HG02623 (cell line): ENCODE results near the gene CHIA.

Experiments used
- ATAC-seq: cut with Tn5 transposase; IDR thresholded peaks from one replicate; pipeline ENCODE4 v1.9.1; 2021; ENCODE audit warnings: moderate library complexity; ENCODE audit not compliant: unreplicated experiment

Gene CHIA

GRCh38 chr1:111290630-111291029 lies at the start of gene CHIA:
CHIA (plus strand) TSS chr1:111290851; CDS start chr1:111310468, 19,617 bp downstream.
- no peak for ATAC-seq

DNA sequence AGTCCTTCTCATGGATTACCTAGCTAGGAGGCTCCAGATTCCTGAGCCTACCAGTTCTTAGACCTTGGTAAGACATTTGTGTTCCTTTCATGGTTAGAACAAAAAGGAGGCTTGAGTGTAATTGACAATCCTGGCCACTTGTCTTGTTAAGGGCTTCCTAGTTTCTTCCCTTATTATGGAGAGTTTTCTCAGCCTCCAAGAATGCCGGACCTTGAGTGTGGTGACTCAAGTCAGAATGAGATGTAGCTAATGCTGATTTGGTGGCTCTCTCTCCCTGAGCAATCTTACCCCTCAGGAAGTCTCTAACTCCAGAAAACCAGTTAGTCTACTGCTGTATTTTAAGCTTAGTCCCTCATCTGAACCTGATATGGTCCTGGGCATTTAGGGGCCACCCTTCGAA lies 48.9 kb upstream of the CHIA start:
- no peak for ATAC-seq

DNA sequence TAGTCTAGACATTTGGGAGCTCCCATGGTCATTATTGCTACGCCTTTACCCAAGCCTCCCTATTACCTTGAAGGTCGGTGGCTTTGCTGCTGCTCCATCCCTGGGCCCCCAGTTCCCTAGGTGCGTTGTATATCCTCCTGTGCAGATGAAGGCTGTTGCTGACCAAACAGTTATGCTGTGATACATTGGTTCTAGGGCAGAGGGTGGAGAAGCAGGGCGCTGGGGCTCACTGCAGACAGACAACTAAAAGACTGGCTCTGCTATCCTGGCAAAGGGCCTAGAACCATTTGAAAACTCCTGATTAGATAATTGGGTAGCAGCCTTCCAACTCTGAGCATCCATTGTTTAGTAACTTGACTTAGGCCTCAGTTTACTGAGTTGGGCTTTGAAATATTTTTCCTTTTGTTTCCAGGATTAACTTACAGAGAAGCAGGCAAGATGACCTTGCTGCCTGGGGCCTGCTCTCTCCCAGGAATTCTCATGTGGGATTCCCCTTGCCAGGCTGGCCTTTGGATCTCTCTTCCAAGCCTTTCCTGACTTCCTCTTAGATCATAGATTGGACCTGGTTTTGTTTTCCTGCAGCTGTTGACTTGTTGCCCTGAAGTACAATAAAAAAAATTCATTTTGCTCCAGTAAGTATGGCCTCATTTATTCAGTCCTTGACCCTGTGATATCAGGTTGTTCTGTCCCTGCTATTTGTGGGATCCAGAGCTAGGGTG lies 47.7 kb upstream of the CHIA start:
- ATAC-seq = no peak

GRCh38 chr1:111247125-111247838 lies 43.4 kb upstream of the CHIA start:
- no peak for ATAC-seq

GRCh38 chr1:111249960-111250359 lies 40.7 kb upstream of the CHIA start:
- no peak for ATAC-seq

- no peak for ATAC-seq
These were observed 39.1 kb upstream of the CHIA start for GRCh38 chr1:111251570-111251969.

- no peak for ATAC-seq
These were observed 37.9 kb upstream of the CHIA start for GRCh38 chr1:111252786-111253185.

DNA sequence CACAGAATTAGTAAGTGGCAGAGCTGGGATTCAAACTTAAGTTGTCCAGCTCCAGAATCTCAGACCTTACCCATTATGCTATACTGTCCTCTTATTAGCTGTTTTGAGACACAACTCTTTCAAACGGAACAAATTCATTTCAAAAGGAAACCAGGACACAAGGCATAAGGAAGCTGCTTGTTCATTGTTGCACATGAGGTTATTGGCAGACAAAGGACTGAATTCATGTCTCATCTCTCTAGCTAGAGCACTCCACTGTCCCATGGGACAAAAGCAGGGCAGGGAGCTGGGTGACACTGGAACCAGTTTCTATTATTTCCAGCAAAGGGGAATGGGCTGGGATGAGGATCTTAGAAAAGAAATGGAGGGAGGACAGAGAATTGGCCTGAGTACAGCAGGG lies 36.8 kb upstream of the CHIA start:
- ATAC-seq = no peak

DNA sequence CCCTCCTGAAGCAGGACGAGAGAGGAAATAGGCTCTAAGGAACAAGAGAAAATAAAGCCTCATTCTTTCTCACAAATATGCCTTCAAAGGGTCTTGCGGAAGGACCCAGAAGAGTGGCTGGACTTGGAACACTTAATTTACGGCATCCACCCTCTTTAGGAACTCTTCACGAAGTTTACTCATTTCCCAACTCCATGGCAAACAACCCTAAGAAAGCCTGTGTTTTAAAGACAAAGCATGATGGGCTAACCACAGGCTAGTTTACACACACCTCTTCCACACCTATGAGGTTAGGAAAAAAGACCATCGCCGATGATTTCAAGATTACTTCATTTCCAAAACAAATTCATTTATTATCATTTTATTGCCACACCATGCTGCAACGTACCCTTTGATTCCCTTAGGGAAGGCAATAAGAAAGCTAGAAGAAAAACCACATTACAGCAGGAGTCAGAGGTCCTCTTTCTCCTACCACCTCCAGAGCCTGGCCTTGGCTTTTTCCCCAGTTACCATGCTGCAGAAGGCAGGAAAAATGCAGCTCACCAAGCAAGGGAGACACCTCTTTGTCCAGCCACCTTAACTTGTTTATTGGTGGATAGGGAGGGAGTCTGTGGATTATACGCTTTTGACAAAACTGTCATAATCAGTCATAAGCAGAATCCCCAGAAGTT lies 33.5 kb upstream of the CHIA start:
- no peak for ATAC-seq

DNA sequence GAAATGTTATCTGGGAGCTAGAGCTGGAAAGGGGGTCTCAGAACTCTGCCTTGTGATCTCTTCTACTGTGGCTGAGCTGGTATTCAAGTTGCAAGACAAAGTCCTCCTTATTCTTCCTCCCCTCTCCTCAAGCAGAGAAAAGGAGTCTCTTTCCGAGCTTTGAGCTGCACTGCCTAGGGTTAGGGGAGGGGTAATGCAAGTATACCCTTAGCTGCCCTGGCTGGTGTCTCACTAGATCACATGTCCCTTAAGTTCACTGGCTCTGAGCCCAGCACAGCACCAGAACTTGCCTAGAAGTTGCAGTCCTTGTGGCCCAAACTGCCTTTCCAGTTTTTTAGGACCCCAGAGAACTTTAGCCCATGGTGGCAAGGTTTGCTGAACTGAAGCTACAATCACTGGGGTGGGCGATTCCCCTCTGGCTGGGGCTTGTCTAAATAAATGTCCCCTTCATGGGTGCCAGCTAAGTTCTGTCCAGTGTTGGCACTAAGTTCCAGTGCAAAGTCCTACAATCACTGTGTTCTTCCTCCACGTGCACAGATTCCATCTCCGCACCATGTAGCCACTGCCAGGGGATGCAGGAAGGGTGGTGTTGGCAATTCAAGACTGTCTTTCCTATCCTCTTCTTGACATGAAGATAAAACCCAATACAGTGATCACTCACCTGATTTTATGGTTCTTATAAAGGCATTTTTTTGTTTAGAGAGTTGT lies 22.7 kb upstream of the CHIA start:
- no peak for ATAC-seq

- ATAC-seq = no peak
These were observed 20.7 kb upstream of the CHIA start for GRCh38 chr1:111269825-111270406.

GRCh38 chr1:111270771-111271463 lies 19.7 kb upstream of the CHIA start:
- no peak for ATAC-seq

- no peak for ATAC-seq
These were observed 19.2 kb upstream of the CHIA start for GRCh38 chr1:111271464-111271801.

GRCh38 chr1:111272081-111272480 lies 18.6 kb upstream of the CHIA start:
- no peak for ATAC-seq

DNA sequence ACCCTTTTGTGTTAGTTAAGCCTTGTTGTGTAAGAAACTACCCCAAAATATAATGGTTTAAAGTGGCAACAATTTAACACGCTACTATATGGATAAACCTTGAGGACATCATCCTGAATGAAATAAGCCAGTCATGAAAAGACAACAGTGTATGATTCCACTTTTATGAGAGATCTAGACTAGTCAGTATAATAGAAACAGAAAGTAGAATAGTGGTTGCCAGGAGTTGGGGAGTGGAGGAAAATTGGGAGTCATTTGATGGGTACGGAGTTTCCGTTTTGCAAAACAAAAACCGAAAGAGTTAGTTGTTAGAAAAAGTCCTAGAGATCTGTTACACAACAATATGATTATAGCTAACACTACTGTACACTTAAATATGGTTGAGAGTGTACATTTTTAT lies 16.0 kb upstream of the CHIA start:
- ATAC-seq = no peak

GRCh38 chr1:111275079-111275478 lies 15.6 kb upstream of the CHIA start:
- ATAC-seq = no peak

DNA sequence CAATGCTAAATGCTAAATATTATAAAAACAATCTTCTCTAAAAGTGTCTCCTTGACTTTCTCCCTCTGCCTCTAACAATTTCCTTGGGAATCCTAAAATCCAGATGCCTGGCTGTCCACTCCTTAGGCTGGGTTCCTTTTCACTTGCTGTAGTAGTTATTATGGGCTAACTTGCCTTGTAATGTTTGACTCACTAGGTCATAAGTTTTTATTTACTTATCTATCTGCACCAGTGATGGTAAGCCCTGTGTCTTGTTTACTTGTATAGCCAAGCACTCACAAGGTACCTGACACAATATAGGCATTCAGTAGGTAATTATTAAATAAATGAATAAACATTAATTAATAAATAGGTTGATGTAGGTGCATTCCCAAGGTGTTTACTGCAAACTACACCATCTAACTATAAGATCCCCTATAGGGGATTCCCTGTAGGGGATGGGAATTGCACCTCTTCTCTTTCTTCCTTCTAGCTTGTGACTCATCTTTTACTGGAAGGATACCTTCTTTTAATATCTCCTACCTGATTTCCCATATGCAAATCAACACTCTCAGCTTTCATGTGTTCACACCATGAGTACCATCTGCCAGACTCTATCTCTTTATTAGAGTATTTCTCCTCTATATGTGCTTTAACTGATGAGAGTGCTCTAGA lies 14.7 kb upstream of the CHIA start:
- ATAC-seq = no peak

- no peak for ATAC-seq
These were observed 11.5 kb upstream of the CHIA start for GRCh38 chr1:111279144-111279543.

GRCh38 chr1:111280267-111280666 lies 10.4 kb upstream of the CHIA start:
- ATAC-seq = no peak

DNA sequence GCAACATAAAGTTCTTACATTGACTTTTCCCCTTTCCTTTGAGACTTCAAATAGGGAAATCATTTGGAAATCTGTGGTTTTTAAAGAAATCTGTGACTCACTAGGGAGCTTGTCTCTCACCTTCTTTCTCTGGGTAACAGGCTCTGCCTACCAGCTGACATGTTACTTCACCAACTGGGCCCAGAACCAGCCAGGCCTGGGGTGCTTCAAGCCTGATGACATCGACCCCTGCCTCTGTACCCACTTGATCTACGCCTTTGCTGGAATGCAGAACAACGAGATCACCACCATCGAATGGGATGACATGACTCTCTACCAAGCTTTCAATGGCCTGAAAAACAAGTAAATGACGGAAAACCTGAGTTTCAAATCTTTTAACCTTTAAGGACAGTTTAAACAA lies 9.2 kb upstream of the CHIA start:
- ATAC-seq = no peak
